ENCODE results near the gene KCNQ4. TPM values are rescaled to one million over a fixed set of nuclear protein-coding genes. Genes with fewer than 3 reads are reported as not detected.
A peak's percentile ranks its signal among the peaks of the same experiment; 100 is the strongest.

Gene KCNQ4
- polyA plus RNA-seq, 3 donors, result 0.13 TPM; not detected in 2

DNA sequence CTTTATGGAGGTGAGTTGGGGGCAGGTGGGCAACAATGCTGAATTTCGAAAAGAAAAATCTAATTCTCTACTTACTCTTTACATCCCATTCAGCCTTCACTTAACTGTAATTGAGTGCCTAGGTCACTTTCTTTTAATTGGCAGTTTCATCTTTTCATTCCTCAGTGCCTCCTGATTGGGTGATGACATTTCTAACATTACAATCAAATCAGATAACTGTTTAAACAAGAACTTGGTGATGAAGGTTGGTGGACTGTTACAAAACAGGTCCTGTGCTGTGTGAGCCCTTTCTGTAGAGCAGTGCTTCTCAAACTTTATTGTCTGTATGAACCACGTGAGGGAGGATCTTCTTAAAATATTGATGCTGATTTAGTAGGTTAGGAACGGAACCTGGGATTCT, 40.1 kb upstream of the KCNQ4 start:
- Histone ChIP-seq H3K9me3 (replicated peaks in 1 of 2; ENCODE audit: control insufficient read depth in 1 of 2, insufficient read depth in 1 of 2, low read length in 2 of 2) (no peaks in the 10 kb centered on the region), H3K4me1 (ENCODE audit: control insufficient read depth in 1 of 2, insufficient read depth in 2 of 2, low read length in 2 of 2) (peaks cover 5 to 8% of the 10 kb centered on the region in 2 donors), H3K4me2 (replicated peaks; ENCODE audit: extremely low read depth, low read length, poor library complexity, severe bottlenecking) (no peak overlapping the region), H3K4me3 (replicated peaks in 1 of 3; ENCODE audit: low read depth in 2 of 3, low read length in 3 of 3) (no peak overlapping the region), H3K36me3 (replicated peaks in 1 of 2; ENCODE audit: control insufficient read depth in 1 of 2, insufficient read depth in 2 of 2, low read length in 2 of 2) (peaks cover 60 to 97% of the 10 kb centered on the region in 2 donors), H3K9ac (ENCODE audit: insufficient read depth, low read length, poor library complexity, severe bottlenecking) (no peak overlapping the region), H2AFZ (ENCODE audit: insufficient read depth, low read depth, low read length, poor library complexity, severe bottlenecking) (no peak overlapping the region), H3K79me2 (ENCODE audit: insufficient read depth, low read length) (peaks cover 80% of the 10 kb centered on the region), H4K20me1 (ENCODE audit: insufficient read depth, low read length) (peaks cover 100% of the 10 kb centered on the region), H3K27ac (ENCODE audit: low read depth in 1 of 2, low read length in 2 of 2) (peak overlapping the region in 1 of 2 donors; percentile 0), H3K27me3 (ENCODE audit: control insufficient read depth in 2 of 2, insufficient read depth in 2 of 2, low read length in 2 of 2) (no peaks in the 10 kb centered on the region)
- no peak overlapping the region for H3K4me3 Mint-ChIP-seq
- H3K27ac Mint-ChIP-seq, result peak overlapping the region in 1 of 7 donors; percentile 6
- TF ChIP-seq, protein P1, sequence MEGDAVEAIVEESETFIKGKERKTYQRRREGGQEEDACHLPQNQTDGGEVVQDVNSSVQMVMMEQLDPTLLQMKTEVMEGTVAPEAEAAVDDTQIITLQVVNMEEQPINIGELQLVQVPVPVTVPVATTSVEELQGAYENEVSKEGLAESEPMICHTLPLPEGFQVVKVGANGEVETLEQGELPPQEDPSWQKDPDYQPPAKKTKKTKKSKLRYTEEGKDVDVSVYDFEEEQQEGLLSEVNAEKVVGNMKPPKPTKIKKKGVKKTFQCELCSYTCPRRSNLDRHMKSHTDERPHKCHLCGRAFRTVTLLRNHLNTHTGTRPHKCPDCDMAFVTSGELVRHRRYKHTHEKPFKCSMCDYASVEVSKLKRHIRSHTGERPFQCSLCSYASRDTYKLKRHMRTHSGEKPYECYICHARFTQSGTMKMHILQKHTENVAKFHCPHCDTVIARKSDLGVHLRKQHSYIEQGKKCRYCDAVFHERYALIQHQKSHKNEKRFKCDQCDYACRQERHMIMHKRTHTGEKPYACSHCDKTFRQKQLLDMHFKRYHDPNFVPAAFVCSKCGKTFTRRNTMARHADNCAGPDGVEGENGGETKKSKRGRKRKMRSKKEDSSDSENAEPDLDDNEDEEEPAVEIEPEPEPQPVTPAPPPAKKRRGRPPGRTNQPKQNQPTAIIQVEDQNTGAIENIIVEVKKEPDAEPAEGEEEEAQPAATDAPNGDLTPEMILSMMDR (IDR thresholded peaks at IDR 0.05), result no peak
- no peaks in the 10 kb centered on the region for H3K27me3 Mint-ChIP-seq (ENCODE audit: low read depth in 3 of 3)
- DNase-seq, result no peak
- WGBS (ENCODE audit: insufficient coverage), result 80% methylated on average over 2 of the region's 3 CpGs
- H3K9me3 Mint-ChIP-seq, result no peaks in the 10 kb centered on the region
- peaks cover 11% of the 10 kb centered on the region for H3K4me1 Mint-ChIP-seq
- intact Hi-C loops (cut with micrococcal nuclease), result no loop called here
- peaks cover 73 to 80% of the 10 kb centered on the region in 2 donors for H3K36me3 Mint-ChIP-seq

DNA sequence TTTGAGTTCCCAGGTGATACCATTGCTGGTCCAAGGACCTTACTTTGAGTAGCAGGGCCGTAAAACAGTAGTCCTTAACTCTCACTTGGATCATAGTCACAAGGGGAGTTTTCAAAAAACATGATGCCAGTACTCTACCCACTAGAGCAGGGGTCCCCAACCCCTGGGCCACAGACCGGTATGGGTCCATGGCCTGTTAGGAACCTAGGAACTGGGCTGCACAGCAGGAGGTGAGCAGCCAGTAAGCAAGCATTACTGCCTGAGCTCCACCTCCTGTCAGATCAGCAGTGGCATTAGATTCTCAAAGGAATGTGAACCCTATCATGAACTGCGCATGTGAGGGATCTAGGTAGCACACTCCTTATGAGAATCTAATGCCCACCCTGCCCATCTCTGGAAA, 39.7 kb upstream of the KCNQ4 start:
- peaks cover 5 to 8% of the 10 kb centered on the region in 2 donors for H3K4me1 ChIP-seq (ENCODE audit: control insufficient read depth in 1 of 2, insufficient read depth in 2 of 2, low read length in 2 of 2)
- peaks cover 78% of the 10 kb centered on the region for H3K79me2 ChIP-seq (ENCODE audit: insufficient read depth, low read length)
- TF ChIP-seq, protein P1 (IDR thresholded peaks at IDR 0.05), result no peak
- H2AFZ ChIP-seq (ENCODE audit: insufficient read depth, low read depth, low read length, poor library complexity, severe bottlenecking), result no peak overlapping the region
- H3K4me3 ChIP-seq (replicated peaks in 1 of 3; ENCODE audit: low read depth in 2 of 3, low read length in 3 of 3), result no peak overlapping the region
- peaks cover 96% of the 10 kb centered on the region for H4K20me1 ChIP-seq (ENCODE audit: insufficient read depth, low read length)
- H3K36me3 ChIP-seq (replicated peaks in 1 of 2; ENCODE audit: control insufficient read depth in 1 of 2, insufficient read depth in 2 of 2, low read length in 2 of 2), result peaks cover 62 to 97% of the 10 kb centered on the region in 2 donors
- no peaks in the 10 kb centered on the region for H3K9me3 ChIP-seq (replicated peaks in 1 of 2; ENCODE audit: control insufficient read depth in 1 of 2, insufficient read depth in 1 of 2, low read length in 2 of 2)
- H3K36me3 Mint-ChIP-seq, result peaks cover 73 to 80% of the 10 kb centered on the region in 2 donors
- H3K27ac Mint-ChIP-seq, result no peak overlapping the region
- peaks cover 11% of the 10 kb centered on the region for H3K4me1 Mint-ChIP-seq
- no peak overlapping the region for H3K4me3 Mint-ChIP-seq
- DNase-seq, result no peak
- H3K27ac ChIP-seq (ENCODE audit: low read depth in 1 of 2, low read length in 2 of 2), result peak overlapping the region in 1 of 2 donors; percentile 0
- no peaks in the 10 kb centered on the region for H3K27me3 ChIP-seq (ENCODE audit: control insufficient read depth in 2 of 2, insufficient read depth in 2 of 2, low read length in 2 of 2)
- no peaks in the 10 kb centered on the region for H3K9me3 Mint-ChIP-seq
- H3K9ac ChIP-seq (ENCODE audit: insufficient read depth, low read length, poor library complexity, severe bottlenecking), result no peak overlapping the region
- WGBS (ENCODE audit: insufficient coverage), result 100% methylated on average over 3 of the region's 3 CpGs
- intact Hi-C loops (cut with micrococcal nuclease), result no loop called here
- H3K27me3 Mint-ChIP-seq (ENCODE audit: low read depth in 3 of 3), result no peaks in the 10 kb centered on the region
- no peak overlapping the region for H3K4me2 ChIP-seq (replicated peaks; ENCODE audit: extremely low read depth, low read length, poor library complexity, severe bottlenecking)

All from CD14-positive monocyte (primary cell).